Kidney (tissue), 14 donors: ENCODE data around the gene TMEM86A. TPM values are rescaled to one million over a fixed set of nuclear protein-coding genes. Genes with fewer than 3 reads are reported as not detected.

ENCODE experiments used
- DNase-seq, 5 donors: peaks; one replicate each; pipeline ENCODE4 v3.0.0-alpha.2; 2013 to 2020
- FAIRE-seq: peaks from 2 replicates; lab custom pipeline; 2012; peaks lifted over from hg19 to GRCh38; lab: Jason Lieb, UNC
- H3K27ac ChIP-seq, 2 donors: one replicate each; pipeline ENCODE4 v1.7.0; 2013; ENCODE audit warnings: low read depth in 2 of 2, low read length in 2 of 2, inconsistent platforms in 1 of 2
- H3K27me3 ChIP-seq: one replicate; pipeline ENCODE4 v1.7.1; 2013; ENCODE audit warnings: low read length, inconsistent platforms; ENCODE audit not compliant: control insufficient read depth, insufficient read depth
- H3K36me3 ChIP-seq, 3 donors: one replicate each; pipeline versions ENCODE4 v1.7.0 to v1.7.1; 2013; ENCODE audit warnings: low read length in 3 of 3, control low read depth in 1 of 3, inconsistent platforms in 1 of 3; ENCODE audit not compliant: insufficient read depth in 3 of 3, control insufficient read depth in 2 of 3
- H3K4me1 ChIP-seq, 3 donors: one replicate each; pipeline versions ENCODE4 v1.7.0 to v1.7.1; 2013; ENCODE audit warnings: low read length in 3 of 3, inconsistent platforms in 1 of 3, low read depth in 1 of 3; ENCODE audit not compliant: control insufficient read depth in 2 of 3, insufficient read depth in 2 of 3
- H3K4me3 ChIP-seq, 3 donors: one replicate each; pipeline versions ENCODE4 v1.7.0 to v1.8.1; 2013; ENCODE audit warnings: low read length in 3 of 3, control low read depth in 1 of 3, inconsistent platforms in 1 of 3
- H3K9ac ChIP-seq, 3 donors: one replicate each; pipeline versions ENCODE4 v1.7.0 to v1.7.1; 2013; ENCODE audit warnings: low read length in 3 of 3, control low read depth in 1 of 3, inconsistent platforms in 1 of 3
- H3K9me3 ChIP-seq, 3 donors: one replicate each; pipeline versions ENCODE4 v1.7.0 to v1.7.1; 2013; ENCODE audit warnings: low read length in 3 of 3, control low read depth in 1 of 3, inconsistent platforms in 1 of 3; ENCODE audit not compliant: control insufficient read depth in 2 of 3, insufficient read depth in 1 of 3
- CTCF ChIP-seq: IDR thresholded peaks from 3 replicates; pipeline ENCODE4 v1.5.1; 2012; ENCODE audit warnings: mild to moderate bottlenecking, moderate library complexity, borderline replicate concordance; ENCODE audit not compliant: insufficient read depth; ENCODE audit errors: extremely low read depth
- intact Hi-C: fragments of 100-400 bp; cut with DNase I; formaldehyde crosslinking; loops from one replicate; pipeline ENCODE4 v1.11.1; 2022
- polyA plus RNA-seq: library from polyadenylated mRNA; stranded (reverse); fragments of 350-450 nt; fragmentation: Illumina TruSeq; extraction: RNeasy Lipid Tissue Mini Kit (QIAGEN cat#74804); gene quantifications from one replicate; pipeline ENCODE4 v1.2.3, GENCODE V29; 2014; ENCODE audit warnings: low read depth, low replicate concordance; ENCODE audit not compliant: insufficient read depth
- total RNA-seq: library from RNA; stranded (reverse); fragmentation: NEBNext Ultra II Directional; extraction: Animal tissue kit (Norgen Biotek cat#: 25700); gene quantifications from one replicate; pipeline ENCODE4 v1.2.1, GENCODE V29; 2021
- donor health status: control.
- donor health status: control.
- donor health status: control.
- donor health status: control.
- donor health status: control.
- donor health status: DM: yes; HTN: yes; CAD: no.
- donor health status: Normal renal cell carcinoma (clear cell type).

Gene TMEM86A
- total and polyA plus RNA-seq, 2 donors from 2014 or later: 7.4 to 17.1 TPM

- Histone ChIP-seq H3K4me3 (no peak overlapping the region), H3K27me3 (no peaks in the 10 kb centered on the region), H3K9me3 (no peaks in the 10 kb centered on the region), H3K36me3 (no peaks in the 10 kb centered on the region), H3K9ac (no peak overlapping the region), H3K4me1 (no peaks in the 10 kb centered on the region), H3K27ac (no peak overlapping the region)
- FAIRE-seq (no peak), DNase-seq (no peak)
- no peak for TF ChIP-seq CTCF
- intact Hi-C loops: no loop called here
Observed at GRCh38 chr11:18733202-18733601, 34.6 kb downstream of the TMEM86A start.

- Histone ChIP-seq H3K9ac (no peak overlapping the region), H3K36me3 (no peaks in the 10 kb centered on the region), H3K9me3 (no peaks in the 10 kb centered on the region), H3K27me3 (no peaks in the 10 kb centered on the region), H3K4me3 (no peak overlapping the region), H3K4me1 (no peaks in the 10 kb centered on the region), H3K27ac (no peak overlapping the region)
- no peak for TF ChIP-seq CTCF
- no peak for DNase-seq
- intact Hi-C loops: no loop called here
- no peak for FAIRE-seq
Observed at GRCh38 chr11:18736590-18737148, 38.1 kb downstream of the TMEM86A start.

DNA sequence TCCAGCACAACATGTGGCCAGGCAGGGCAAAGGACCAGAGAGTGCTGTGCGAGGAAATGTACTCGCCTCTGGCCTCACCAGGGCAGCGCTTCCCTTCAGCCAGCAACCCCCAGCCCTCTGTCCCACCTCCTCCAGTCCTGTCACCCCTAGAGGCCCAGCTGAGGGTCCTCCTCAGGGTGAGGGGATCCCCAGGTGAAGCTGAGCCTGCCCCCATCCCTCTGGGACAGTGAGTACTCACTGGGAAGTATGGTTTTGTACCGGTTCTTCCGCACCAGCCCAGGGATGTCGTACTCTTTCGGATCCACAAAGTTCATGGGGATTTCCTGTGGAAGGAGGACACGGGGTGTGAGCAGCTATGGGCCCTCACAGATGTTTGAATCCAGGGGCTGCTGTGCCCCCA is 39.1 kb downstream of the TMEM86A start:
- Histone ChIP-seq H3K9ac (no peak overlapping the region), H3K4me3 (no peak overlapping the region), H3K27me3 (no peaks in the 10 kb centered on the region), H3K9me3 (no peaks in the 10 kb centered on the region), H3K27ac (no peak overlapping the region), H3K4me1 (no peaks in the 10 kb centered on the region), H3K36me3 (no peaks in the 10 kb centered on the region)
- no peak for FAIRE-seq
- TF ChIP-seq CTCF: no peak
- DNase-seq: no peak
- intact Hi-C loops: no loop called here

- Histone ChIP-seq H3K9me3 (no peaks in the 10 kb centered on the region), H3K9ac (no peak overlapping the region), H3K36me3 (no peaks in the 10 kb centered on the region), H3K27ac (no peak overlapping the region), H3K4me3 (no peak overlapping the region), H3K4me1 (no peaks in the 10 kb centered on the region), H3K27me3 (no peaks in the 10 kb centered on the region)
- FAIRE-seq (no peak), DNase-seq (no peak)
- intact Hi-C loops: no loop called here
- TF ChIP-seq CTCF: no peak
Observed at GRCh38 chr11:18739685-18740084, 41.1 kb downstream of the TMEM86A start.
